Hypothalamus (tissue), 51 donors: ENCODE data around the gene ISG20.

Experiments
- DNase-seq, 51 donors: peaks; one replicate each; lab custom pipeline; 2025; lab: John Stamatoyannopoulos, UW

Gene ISG20

DNA sequence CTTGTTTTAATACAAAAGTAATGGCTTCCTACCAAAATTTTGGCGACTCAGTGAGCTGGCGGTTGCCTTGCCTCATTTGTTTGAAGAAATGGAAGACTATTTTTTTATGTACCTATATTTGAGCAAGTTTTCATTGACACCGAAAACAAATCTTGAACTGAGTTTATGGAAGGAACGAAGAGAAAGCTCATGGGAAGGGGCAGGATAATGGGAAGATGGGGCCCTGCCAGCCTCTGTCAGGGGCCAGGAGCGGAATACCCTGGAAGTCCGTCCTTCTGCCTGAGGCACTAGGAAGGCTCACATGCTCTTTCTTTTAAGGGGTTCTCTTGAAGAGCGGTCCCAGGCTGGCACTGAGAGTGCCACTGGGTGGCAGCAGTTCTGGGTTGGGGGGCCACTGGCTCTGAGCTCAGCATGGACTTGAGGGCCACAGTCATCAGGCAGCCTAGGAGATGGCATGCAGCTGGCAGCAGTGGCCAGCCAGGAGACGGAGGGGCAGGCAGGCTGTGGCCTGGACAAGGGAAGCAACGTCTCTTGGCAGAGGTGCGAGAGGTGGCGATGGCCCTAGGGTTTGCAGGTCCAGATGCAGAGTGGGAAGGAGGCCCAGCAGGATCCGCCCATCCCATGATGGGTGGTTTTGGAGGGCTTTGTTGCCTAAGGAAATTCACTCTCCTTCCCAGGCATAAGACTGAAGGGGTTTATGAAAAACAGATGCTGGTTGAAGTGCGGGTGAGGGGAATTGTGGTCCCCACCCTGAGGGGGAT is 41.6 kb downstream of the ISG20 start:
- peak in 7 of 51 donors; percentile 6 to 21 (median 16) for DNase-seq

DNA sequence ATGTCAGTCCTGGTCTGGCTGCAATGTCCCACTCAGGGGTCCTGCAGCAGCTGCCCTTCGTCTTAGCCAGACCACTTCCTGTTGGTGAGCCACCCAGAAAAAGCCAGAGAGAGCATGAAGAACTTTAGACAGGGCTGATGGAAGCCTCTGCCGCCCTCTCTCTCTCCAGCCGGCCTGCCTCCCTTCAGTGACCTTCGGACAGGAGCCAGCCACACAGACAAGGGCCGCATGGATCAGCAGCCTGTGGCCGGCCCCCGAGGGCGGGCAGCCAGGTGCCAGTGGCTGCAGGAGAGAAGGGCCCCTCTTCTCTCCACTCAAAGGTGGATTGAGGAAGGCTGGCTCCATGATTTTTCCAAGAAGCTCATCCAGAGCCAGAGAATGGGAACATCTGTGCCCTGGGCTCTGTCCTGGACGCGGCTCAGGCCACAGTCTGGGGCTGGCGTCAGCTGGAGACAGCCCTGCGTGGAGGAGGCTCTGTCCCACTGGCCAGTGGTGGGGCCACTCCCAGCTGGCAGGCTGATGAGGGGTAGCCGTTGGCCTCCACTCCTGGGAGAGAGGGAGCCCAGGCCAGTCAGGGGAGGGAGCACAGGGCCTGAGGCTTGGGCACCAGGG is 42.9 kb downstream of the ISG20 start:
- peak in 33 of 51 donors; percentile 20 to 78 (median 45) for DNase-seq

DNA sequence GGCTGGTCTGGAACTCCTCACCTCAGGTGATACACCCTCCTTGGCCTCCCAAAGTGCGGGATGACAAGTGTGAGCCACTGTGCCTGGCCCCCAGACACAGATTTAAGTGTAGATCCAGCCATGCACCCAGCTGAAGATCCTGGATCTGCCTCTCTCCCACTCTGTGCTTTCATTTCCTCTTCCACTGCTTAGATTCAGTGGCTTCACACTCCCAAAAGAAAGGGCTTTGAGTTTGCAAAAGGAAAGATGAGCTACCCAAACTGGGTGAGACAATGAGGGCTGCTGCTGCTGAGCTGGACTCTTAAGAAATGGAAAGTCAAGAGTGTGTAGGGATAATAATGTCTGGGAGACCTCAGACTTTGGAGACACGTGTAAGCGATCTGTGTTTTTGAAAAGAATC is 45.5 kb downstream of the ISG20 start:
- no peak for DNase-seq

DNA sequence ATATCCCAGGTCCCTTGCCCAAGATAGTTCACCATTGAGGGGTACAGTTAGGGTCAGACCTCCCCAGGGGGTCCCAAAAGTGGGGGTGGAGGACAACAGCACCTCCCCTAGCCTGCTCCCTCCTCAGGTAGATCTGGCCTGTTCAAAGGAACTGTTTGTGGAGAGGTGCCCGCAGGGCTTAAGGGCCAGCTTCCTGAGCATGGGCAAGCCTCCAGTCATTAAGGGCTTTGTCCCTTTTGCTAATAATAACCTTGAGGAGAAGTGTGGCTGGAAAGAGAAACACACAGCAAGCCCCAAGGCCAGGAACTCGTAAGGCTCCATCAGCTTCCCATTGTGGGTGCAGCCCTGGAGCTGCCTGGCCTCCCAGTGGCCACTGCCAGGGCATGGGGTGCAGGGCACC is 47.4 kb downstream of the ISG20 start:
- DNase-seq: no peak

DNA sequence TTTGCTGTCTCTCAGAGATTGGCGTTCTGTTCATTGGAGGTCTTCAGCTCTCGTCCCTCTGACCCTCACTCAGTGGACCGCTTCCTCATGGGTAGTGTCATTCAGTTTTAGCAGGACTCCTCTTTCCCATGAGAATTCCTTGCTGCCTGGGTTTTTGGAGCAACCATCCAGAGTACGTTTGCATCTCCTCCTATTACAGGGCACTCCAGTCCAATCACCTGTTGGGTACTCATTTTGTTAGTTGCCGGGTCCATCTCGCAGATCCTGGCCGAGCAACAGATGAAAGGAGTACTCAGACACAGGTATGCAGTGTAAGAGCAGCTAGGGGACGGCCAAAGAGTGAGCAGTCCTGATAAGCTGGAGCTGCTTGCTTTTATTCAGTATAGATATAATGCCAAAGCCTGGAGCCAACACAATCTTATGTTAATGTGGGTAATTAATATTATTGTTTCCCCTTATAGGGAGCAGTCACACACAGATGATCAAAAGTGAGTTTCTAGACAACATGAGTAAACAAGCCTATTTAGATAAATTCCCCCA is 49.6 kb downstream of the ISG20 start:
- no peak for DNase-seq

DNA sequence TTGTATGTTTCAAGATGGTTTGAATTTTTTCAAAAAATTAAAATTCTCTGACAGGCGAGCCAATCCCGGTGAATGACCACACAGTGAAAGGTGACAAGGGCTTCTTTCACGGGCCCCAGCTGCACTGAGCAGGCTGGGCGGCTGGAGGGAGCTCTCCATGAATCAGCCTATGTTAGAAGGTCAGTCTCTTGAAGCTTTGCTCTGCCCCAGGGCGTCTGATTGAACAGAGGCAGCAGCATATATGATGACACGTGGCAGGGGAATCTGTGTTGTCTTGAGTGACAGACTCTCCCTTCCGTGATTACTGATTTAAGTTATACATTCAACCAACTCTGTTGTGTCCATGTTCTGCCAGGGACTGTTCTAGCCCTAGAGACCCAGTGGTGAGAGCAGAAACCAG is 51.5 kb downstream of the ISG20 start:
- peak in 27 of 51 donors; percentile 5 to 67 (median 29) for DNase-seq

DNA sequence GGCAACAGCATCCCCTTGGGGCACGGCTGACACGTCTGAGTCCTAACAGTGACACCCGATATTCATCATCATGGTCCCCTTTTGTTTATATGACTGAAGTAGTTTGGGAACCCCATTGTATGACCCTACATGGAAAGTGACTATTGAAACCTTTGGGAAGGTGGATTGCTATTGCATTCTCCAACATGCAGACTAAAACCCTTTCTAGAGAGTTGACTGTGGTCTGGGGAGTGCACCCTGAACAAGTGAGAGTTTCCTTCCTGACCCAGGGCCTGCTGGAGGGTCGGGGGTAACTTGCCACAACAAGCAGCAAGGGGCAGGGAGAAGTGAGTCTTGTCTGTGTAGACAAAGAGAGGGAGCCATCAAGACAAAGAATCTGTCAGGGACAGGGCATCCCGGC is 54.4 kb downstream of the ISG20 start:
- no peak for DNase-seq

DNA sequence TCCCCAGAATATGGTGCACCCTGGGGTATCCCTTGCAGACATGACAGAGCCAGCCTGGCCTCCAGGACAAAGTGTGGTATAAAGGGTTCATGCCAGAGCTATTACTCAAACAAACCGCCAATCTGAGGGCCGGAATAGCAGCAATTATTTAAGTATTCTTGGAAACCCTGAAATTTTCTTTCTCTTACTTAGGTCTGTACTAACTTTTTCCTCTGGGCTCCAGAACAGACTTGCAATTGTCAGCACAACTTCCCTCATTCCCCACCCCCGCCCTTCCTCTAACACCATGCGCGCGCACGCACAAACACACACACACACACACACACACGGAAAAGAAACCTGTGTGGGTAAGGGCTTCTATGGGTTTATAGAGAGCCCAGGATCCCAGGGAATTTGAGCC is 56.3 kb downstream of the ISG20 start:
- no peak for DNase-seq

DNA sequence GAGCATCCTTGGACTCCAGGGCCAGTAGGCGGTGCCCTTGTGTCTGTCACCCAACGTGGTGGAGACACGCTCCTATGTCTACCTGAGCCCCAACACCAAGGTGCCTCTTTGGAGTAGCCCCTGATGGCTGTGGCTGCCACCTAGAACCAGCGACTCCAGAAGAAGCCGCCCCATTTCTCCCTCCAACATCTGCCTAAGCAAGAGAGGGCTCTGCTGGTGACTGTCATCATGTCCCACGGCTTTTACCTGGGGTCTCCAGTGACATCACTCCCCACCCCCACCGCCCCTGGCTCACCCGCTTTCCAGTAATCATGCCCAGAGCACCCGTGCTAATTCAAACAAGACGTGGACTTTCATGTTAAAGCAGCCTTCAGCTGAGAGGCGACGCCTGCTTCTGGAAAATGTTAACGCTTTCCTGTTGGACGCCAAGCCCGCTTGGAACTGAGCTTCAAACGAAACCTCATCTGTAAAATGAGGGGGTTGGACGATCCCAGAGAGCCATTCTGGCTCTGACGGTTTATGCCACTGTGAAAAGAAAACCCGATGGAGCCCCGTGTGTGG is 57.0 kb downstream of the ISG20 start:
- no peak for DNase-seq

DNA sequence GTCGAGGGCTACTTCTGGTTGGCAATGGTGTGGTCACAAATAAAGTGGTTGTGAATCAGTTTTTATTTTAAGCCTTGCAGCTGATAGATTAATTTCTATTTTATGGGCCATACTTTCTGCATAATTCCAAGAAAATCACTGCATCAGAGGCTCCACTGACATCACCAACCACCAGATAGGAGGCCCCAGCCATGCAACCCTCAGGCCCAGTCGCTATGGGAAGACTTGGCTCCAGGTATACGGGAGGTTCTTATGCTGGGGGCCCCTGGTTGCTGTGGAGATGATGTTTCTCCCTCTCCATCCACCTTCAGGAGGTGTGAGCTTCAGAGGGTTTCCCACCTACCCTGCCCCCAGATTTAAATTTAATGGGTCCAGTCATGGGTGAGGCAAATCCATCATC is 57.4 kb downstream of the ISG20 start:
- DNase-seq: no peak

DNA sequence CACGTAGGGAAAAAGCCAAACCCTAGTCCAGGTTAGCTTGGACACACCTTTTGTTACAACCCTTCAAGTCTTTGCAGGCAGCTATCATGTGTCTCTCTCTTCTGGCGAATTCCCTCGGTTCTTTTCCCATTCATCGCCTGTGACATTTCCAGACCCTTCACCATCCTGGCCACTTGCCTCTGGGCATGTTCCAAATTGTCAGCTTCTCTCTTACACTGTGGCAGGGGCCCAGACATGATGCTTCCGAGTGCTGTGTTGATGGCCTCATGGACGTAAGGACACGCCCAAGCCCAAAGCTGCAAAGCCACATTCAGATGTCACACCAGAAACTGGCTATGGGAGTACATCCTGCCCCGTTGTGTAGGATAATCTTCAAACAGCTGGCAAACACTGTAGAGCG is 58.5 kb downstream of the ISG20 start:
- DNase-seq: no peak

DNA sequence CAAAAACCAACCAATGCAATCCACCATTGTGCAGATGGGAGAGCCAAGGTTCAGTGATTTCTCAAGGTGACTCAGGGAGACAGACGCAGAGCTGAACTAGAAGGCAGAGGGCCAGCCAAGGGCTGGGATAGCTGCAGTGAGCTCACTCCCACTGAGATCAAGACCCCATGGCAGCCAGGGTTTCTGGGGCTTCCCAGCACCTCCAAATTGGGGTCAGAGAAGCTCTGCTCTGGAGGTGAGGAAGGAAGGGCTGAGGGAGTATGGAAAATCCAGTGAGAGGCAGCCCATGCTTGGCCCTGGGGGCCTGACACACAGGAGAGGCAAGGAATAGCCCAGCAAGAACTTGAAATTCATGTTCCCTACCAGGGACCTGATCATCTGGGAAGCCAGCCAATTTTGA is 61.0 kb downstream of the ISG20 start:
- DNase-seq: no peak

DNA sequence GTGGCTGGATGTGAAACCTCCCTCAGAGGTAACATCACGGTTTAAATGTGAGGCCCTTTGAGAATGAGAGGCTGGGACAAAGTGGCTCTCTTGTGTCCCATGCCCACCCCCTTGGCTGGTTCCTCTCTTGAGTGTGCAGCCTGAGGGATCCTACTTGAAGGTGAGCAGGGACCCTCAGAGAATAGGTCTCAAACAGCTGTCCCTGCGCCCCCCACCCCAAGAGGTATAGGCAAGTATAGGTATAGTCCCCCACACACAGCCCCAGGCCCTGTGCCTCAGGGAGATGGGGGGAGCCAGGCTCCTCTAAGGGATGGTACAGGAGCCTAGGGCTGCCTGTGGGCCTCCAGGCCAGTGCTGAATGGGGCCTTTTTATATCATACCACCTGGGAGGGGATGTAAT is 61.9 kb downstream of the ISG20 start:
- no peak for DNase-seq

DNA sequence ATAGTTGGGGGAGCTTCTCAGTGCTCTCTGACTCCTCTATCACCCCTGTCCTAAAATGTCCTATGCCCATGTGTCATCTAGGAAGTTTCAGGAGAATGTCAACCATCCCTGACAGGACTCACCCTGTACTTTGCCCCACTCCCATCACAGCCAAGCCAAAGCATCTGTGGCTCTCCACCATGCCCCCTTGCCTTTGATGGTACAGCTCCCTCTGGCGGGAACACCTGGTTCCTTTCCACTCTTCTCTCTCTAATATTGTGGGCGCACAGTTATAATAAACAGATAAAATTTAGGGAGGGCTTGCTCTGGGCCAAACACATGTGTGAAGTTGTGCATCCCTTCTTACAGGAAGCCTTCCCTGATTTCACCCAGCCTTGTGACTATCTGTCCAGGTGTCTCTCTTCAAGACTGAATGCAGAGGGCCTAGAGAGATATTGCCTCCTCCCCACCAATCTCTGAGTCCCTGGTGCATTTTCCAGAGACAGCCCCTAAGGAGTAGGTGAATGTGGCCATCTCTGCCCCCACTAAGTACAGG is 62.8 kb downstream of the ISG20 start:
- DNase-seq: no peak

DNA sequence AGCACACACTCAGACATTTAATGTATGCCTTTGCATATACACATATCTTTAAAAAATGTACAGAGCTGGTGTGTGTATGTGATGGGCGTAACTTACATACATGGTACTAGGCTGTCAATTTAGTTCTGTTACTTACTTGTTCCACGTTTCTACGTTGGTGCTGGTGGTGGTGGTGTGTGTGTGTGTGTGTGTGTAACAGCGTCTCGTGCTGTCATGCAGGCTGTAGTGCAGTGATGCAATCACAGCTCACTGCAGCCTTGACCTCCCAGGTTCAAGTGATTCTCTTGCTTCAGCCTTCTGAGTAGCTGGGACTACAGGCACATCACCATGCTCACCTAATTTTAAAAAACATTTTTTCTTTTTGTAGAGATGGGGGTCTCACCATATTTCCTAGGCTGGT is 64.2 kb downstream of the ISG20 start:
- DNase-seq: no peak

DNA sequence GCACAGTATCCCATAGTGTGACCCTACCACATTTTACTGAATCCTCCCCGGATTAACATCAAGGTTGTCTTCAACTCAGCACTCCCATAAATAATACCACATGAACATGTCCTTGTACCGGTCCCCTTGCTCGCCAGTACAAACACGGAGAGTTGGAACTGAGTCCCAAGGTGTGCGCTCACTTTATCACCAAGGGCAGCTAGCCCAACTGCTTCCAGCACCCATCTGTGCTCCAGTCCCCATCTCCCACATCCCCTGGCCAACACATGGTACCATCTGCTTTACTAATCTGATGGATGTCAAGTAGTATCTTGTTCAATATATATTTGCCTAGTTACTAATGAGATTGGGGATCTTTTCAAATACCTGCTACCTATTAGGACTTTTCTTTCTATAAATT is 64.7 kb downstream of the ISG20 start:
- DNase-seq: no peak

DNA sequence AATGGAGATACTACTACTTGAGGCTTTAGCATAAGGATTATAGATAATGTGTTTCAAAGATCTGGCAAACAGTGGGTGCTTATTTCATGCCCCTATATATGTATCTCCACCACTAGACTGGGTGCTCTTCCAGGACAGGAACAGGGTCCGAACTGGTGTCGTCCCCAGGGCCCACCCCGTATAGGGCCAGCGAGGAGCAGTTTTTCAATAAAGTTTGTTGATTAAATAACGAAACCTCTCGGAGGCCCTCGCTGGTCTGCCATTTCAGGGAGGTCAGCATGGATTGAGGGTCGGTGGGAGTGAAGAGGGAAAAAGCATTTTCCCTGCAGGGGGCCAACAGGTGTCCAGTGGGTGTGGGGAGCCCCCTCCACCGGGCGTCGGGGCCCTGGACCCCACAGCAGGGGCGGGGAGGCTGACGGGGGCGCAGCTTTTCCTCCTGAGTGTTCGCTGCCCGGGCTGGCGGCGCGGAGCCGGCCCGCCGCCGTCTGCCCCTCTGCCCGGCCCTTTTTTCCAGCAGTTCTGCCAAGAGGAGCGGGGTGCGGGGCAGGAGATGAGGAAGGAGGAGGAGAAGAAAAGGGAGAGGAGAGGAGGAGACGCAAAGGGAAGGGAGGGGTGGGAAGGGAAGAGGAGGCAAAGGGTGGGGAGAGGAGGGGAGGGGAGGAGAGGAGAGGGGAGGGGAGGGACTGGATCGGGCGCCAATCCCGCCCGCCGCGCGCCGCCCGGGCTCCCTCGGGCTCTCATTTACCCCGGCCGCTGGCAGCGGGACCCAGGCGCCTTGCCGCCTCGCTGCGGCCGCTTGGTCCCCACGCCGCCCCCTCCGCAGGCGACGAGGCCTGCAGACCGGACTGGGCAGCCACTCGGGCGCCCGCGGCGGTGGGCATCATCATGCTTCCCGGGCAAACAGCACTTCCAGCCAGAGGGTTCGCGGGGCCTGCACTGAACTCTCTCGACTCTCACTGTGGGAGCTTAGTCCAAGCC is 66.3 kb downstream of the ISG20 start:
- DNase-seq: peak in 30 of 51 donors; percentile 22 to 81 (median 61)

DNA sequence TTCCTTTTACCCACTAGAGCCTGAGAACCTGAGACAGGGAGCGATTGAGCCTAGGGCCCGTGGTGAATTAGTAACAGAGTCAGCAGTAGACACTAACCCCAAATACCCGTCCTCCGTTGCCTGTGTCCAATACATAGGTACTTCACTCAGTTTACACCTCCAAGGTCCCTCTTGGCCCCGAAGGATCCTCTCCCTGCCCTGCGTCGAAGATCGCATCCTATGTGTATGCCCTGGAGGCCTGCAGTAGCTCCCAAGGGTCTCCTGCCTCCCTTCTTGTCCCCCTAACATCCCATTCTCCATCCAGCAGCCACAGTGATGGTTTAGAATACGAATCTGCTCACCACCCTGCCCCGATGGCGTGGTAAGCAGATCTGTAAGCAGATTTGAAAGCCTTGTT is 67.0 kb downstream of the ISG20 start:
- no peak for DNase-seq
